ENCODE data around the gene CNIH3.

- TF ChIP-seq CTCF (IDR thresholded peaks at IDR 0.05; ENCODE audit: low read length) (no peak), EZH2 (IDR thresholded peaks at IDR 0.05; ENCODE audit: borderline replicate concordance, low read length) (no peak)
These were observed 124.6 kb downstream of the CNIH3 start for GRCh38 chr1:224740685-224741052.

Measured in OCI-LY1 (cell line).